ENCODE data around the gene TTPAL. TPM values are rescaled to one million over a fixed set of nuclear protein-coding genes. Genes with fewer than 3 reads are reported as not detected.

The TTPAL gene
- total and polyA plus RNA-seq, 10 donors, result 3.5 to 16.3 (median 11.8) TPM

- 89 to 91% (median 90%) methylated on average over 7 of the region's 7 CpGs for WGBS, 5 donors
- Histone ChIP-seq H3K4me1 (peaks cover 0 to 12% (median 4%) of the 10 kb centered on the region in 6 donors), H3K4me3 (no peak overlapping the region), H3K27me3 (replicated peaks in 1 of 7) (peaks cover 0 to 11% (median 0%) of the 10 kb centered on the region in 7 donors), H3K36me3 (no peaks in the 10 kb centered on the region), H3K9me3 (no peaks in the 10 kb centered on the region), H3K27ac (no peak overlapping the region)
- intact Hi-C loops (cut with DNase I; ENCODE audit: low total_unique reads), result no loop called here
- DNase-seq, result no peak
- no peak for TF ChIP-seq POLR2AphosphoS5 (IDR thresholded peaks at IDR 0.05)
- no peak for TF ChIP-seq CTCF (IDR thresholded peaks at IDR 0.05 in 8 of 11, conservative IDR thresholded peaks at IDR 0.05 in 3 of 11)
- TF ChIP-seq POLR2A (IDR thresholded peaks at IDR 0.05), result no peak
Observed at GRCh38 chr20:44454306-44454963, 21.2 kb upstream of the TTPAL start.

- H3K9me3 ChIP-seq, result no peaks in the 10 kb centered on the region
- WGBS, 5 donors, result 38 to 61% (median 48%) methylated on average over 3 of the region's 3 CpGs
- intact Hi-C loops (cut with DNase I; ENCODE audit: low total_unique reads), result no loop called here
Observed at GRCh38 chr20:44455126-44455525, 20.5 kb upstream of the TTPAL start.

GRCh38 chr20:44456611-44457010, 19.1 kb upstream of the TTPAL start:
- 87 to 97% (median 94%) methylated on average over 8 of the region's 8 CpGs for WGBS, 5 donors
- peaks cover 0 to 12% (median 4%) of the 10 kb centered on the region in 6 donors for H3K4me1 ChIP-seq
- H3K4me3 ChIP-seq, result no peak overlapping the region
- H3K9me3 ChIP-seq, result no peaks in the 10 kb centered on the region
- H3K27ac ChIP-seq, result no peak overlapping the region
- H3K36me3 ChIP-seq, result no peaks in the 10 kb centered on the region
- intact Hi-C loops (cut with DNase I; ENCODE audit: low total_unique reads), result no loop called here
- DNase-seq, result no peak
- no peak for TF ChIP-seq CTCF (IDR thresholded peaks at IDR 0.05 in 8 of 11, conservative IDR thresholded peaks at IDR 0.05 in 3 of 11)
- no peak for TF ChIP-seq POLR2AphosphoS5 (IDR thresholded peaks at IDR 0.05)
- no peak for TF ChIP-seq POLR2A (IDR thresholded peaks at IDR 0.05)
- H3K27me3 ChIP-seq (replicated peaks in 1 of 7), result peaks cover 0 to 11% (median 0%) of the 10 kb centered on the region in 7 donors

More at GRCh38 chr20:44455126-44455525, 20.5 kb upstream of the TTPAL start:
- Histone ChIP-seq H3K36me3 (no peaks in the 10 kb centered on the region), H3K27me3 (replicated peaks in 1 of 7) (peaks cover 0 to 11% (median 0%) of the 10 kb centered on the region in 7 donors), H3K4me3 (no peak overlapping the region), H3K4me1 (peaks cover 0 to 12% (median 4%) of the 10 kb centered on the region in 6 donors), H3K27ac (no peak overlapping the region)
- no peak for DNase-seq
- TF ChIP-seq POLR2A (IDR thresholded peaks at IDR 0.05), result no peak
- no peak for TF ChIP-seq CTCF (IDR thresholded peaks at IDR 0.05 in 8 of 11, conservative IDR thresholded peaks at IDR 0.05 in 3 of 11)

- Histone ChIP-seq H3K27ac (no peak overlapping the region), H3K4me1 (peaks cover 0 to 12% (median 4%) of the 10 kb centered on the region in 6 donors), H3K4me3 (no peak overlapping the region), H3K36me3 (no peaks in the 10 kb centered on the region), H3K27me3 (replicated peaks in 1 of 7) (peaks cover 0 to 8% (median 0%) of the 10 kb centered on the region in 7 donors), H3K9me3 (no peaks in the 10 kb centered on the region)
- TF ChIP-seq POLR2A (IDR thresholded peaks at IDR 0.05) (no peak), CTCF (IDR thresholded peaks at IDR 0.05 in 8 of 11, conservative IDR thresholded peaks at IDR 0.05 in 3 of 11) (no peak)
- no peak for DNase-seq
- intact Hi-C loops (cut with DNase I; ENCODE audit: low total_unique reads), result no loop called here
- WGBS, 5 donors, result 74 to 85% (median 83%) methylated on average over 6 of the region's 6 CpGs
Observed at GRCh38 chr20:44457016-44457415, 18.7 kb upstream of the TTPAL start.

All from spleen (tissue), 11 donors.